ENCODE measurements around the gene MEGF6. TPM values are rescaled to one million over a fixed set of nuclear protein-coding genes. Genes with fewer than 3 reads are reported as not detected.

MEGF6 gene
- total RNA-seq, 1 experiment from 2014 or later = 32.4 TPM

DNA sequence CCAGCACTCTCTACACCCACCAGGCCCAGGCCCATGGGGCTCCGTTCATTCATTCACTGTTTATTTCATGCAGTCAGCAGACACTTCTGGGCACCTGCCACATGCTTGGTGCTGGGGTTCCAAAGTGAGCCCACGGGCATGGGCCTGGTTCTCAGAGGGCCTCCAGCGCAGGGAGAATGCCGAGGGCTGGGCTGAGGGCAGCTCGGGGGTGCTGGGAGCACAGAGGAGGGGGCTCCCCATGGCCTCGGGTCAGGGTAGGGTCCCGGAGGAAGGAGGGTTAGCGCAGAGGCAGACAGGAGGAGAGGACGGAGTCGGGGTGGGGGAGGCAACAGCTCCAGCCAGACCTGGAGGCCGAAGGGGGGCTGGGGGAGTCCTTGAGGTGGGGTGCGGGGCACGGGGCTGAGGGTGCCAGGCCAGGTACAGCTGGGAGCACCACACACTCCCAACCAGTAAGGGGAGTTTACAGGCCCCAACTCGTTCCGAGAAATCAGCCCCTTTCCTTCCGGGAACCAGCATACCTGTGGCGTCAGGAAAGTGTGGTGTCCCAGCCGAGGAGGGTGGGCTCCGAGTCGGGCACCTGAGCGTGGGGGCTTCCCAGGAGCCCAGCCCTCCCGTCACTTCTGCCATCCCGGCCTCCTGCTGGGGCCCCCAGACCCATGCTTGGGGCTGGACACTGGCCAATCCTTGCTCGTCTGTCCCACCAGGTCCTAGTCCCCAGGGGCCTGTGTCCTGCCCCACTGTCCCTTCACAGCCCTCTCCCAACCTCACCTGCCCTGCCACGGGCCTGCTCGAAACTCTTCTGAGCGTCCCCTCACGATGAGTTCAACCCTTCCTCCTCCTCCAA lies 146.0 kb downstream of the MEGF6 start:
- no TSS peak for BruUV-seq (replicated peaks)
- TF ChIP-seq CTCF (IDR thresholded peaks at IDR 0.05; ENCODE audit: unreplicated experiment) = no peak

GRCh38 chr1:3464649-3465025 lies 146.7 kb downstream of the MEGF6 start:
- H3K27me3 Mint-ChIP-seq (ENCODE audit: unreplicated experiment) = no peaks in the 10 kb centered on the region
- DNase-seq = no peak
- peaks cover 21% of the 10 kb centered on the region for H3K36me3 Mint-ChIP-seq (ENCODE audit: insufficient read depth, unreplicated experiment)
- H3K4me3 Mint-ChIP-seq (ENCODE audit: low read depth, unreplicated experiment) = no peak overlapping the region
- no peak for TF ChIP-seq CTCF (IDR thresholded peaks at IDR 0.05; ENCODE audit: unreplicated experiment)
- CTCF ChIA-PET = no interaction called here
- peaks cover 14% of the 10 kb centered on the region for H3K4me1 Mint-ChIP-seq (ENCODE audit: low read depth, unreplicated experiment)
- H3K27ac Mint-ChIP-seq (ENCODE audit: unreplicated experiment) = no peak overlapping the region
- intact Hi-C loops (cut with micrococcal nuclease; ENCODE audit: unreplicated experiment) = no loop called here
- no TSS peak for BruUV-seq (replicated peaks)
- H3K9me3 Mint-ChIP-seq (ENCODE audit: low read depth, unreplicated experiment) = no peaks in the 10 kb centered on the region

More for the DNA sequence above, 146.0 kb downstream of the MEGF6 start:
- CTCF ChIA-PET = no interaction called here
- H3K4me1 Mint-ChIP-seq (ENCODE audit: low read depth, unreplicated experiment) = peaks cover 7% of the 10 kb centered on the region
- no peaks in the 10 kb centered on the region for H3K9me3 Mint-ChIP-seq (ENCODE audit: low read depth, unreplicated experiment)
- no peak overlapping the region for H3K4me3 Mint-ChIP-seq (ENCODE audit: low read depth, unreplicated experiment)
- H3K27ac Mint-ChIP-seq (ENCODE audit: unreplicated experiment) = no peak overlapping the region
- no peaks in the 10 kb centered on the region for H3K27me3 Mint-ChIP-seq (ENCODE audit: unreplicated experiment)
- intact Hi-C loops (cut with micrococcal nuclease; ENCODE audit: unreplicated experiment) = no loop called here
- no peak for DNase-seq
- peaks cover 20% of the 10 kb centered on the region for H3K36me3 Mint-ChIP-seq (ENCODE audit: insufficient read depth, unreplicated experiment)

DNA sequence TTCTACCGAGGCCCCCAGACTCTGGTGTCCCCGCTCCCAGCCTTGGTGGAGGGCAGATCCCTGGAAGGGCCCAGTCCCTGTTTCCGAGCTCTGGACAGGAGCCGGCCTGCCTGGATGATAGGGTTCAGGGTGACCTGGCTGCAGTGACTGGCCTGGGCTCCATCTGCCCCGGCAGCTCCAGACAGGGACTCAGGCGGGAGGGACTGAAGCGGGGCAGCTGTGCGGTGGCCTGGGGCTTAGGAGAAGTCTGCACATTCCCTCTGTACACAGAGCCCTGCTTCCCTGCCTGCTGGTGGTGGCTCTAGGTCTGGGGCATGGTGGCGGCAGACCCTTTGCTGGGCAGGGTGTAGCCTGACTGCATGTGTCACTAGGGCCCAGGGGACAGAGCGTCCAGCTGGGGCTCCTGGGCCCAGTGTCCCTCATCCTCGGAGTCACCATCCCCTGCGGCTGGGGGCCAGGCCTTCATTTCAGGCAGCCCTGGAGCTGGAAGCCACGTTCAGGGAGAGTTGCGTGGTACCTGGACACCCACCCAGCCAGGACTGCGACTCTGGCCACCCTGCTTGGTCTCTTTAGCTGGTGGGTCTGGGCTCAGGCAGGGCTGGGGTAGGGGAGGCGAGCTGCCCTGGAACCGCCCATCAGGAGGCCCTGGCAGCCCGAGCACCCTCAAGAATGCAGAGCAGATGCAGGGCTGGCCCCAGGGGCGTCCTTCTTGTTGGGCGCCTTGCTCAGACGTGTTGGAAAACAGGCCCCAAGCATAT lies 147.2 kb downstream of the MEGF6 start:
- H3K27me3 Mint-ChIP-seq (ENCODE audit: unreplicated experiment) = no peaks in the 10 kb centered on the region
- H3K27ac Mint-ChIP-seq (ENCODE audit: unreplicated experiment) = no peak overlapping the region
- DNase-seq = no peak
- intact Hi-C loops (cut with micrococcal nuclease; ENCODE audit: unreplicated experiment) = no loop called here
- peaks cover 20% of the 10 kb centered on the region for H3K4me1 Mint-ChIP-seq (ENCODE audit: low read depth, unreplicated experiment)
- CTCF ChIA-PET = no interaction called here
- no peak overlapping the region for H3K4me3 Mint-ChIP-seq (ENCODE audit: low read depth, unreplicated experiment)
- no peaks in the 10 kb centered on the region for H3K9me3 Mint-ChIP-seq (ENCODE audit: low read depth, unreplicated experiment)
- no TSS peak for BruUV-seq (replicated peaks)
- peaks cover 21% of the 10 kb centered on the region for H3K36me3 Mint-ChIP-seq (ENCODE audit: insufficient read depth, unreplicated experiment)
- TF ChIP-seq CTCF (IDR thresholded peaks at IDR 0.05; ENCODE audit: unreplicated experiment) = no peak

DNA sequence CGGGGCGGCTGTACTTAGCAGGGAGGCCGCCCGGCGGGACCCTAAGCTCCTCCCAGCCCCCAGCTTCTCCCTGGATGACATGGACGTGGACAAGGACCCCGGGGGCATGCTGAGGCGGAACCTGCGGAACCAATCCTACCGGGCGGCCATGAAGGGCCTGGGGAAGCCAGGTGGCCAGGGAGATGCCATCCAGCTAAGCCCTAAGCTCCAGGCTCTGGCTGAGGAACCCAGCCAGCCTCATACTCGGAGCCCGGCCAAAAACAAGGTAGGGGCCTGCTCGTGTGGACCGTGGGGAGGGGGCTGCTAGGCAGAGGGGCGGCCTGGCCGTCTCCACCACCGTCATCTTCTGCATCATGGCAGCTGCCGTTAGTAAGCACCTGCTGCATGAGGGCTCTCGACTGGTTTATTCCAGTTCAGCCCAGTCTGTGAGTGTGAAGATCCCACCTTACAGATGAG lies 147.9 kb downstream of the MEGF6 start:
- Mint-ChIP-seq H3K27ac (ENCODE audit: unreplicated experiment) (no peak overlapping the region), H3K4me3 (ENCODE audit: low read depth, unreplicated experiment) (no peak overlapping the region), H3K36me3 (ENCODE audit: insufficient read depth, unreplicated experiment) (peaks cover 21% of the 10 kb centered on the region), H3K27me3 (ENCODE audit: unreplicated experiment) (no peaks in the 10 kb centered on the region), H3K9me3 (ENCODE audit: low read depth, unreplicated experiment) (no peaks in the 10 kb centered on the region), H3K4me1 (ENCODE audit: low read depth, unreplicated experiment) (peaks cover 26% of the 10 kb centered on the region)
- intact Hi-C loops (cut with micrococcal nuclease; ENCODE audit: unreplicated experiment) = no loop called here
- BruUV-seq (replicated peaks) = no TSS peak
- CTCF ChIA-PET = no interaction called here
- no peak for DNase-seq
- TF ChIP-seq CTCF (IDR thresholded peaks at IDR 0.05; ENCODE audit: unreplicated experiment) = no peak

Data from Calu3 (cell line).